Osteocyte (in vitro differentiated cells): Measurements from ENCODE around the gene GRB10. TPM values are rescaled to one million over a fixed set of nuclear protein-coding genes. Genes with fewer than 3 reads are reported as not detected.
A peak's percentile ranks its signal among the peaks of the same experiment; 100 is the strongest.

ENCODE experiments used
- DNase-seq: peaks from one replicate; pipeline ENCODE4 v3.0.0; 2021; ENCODE audit warnings: mixed read lengths; ENCODE audit not compliant: unreplicated experiment; ENCODE audit errors: extremely low spot score
- H3K27ac Mint-ChIP-seq: one replicate; pipeline ENCODE4 v1.8.0; 2021; ENCODE audit warnings: mild to moderate bottlenecking, mixed read lengths; ENCODE audit not compliant: unreplicated experiment
- H3K27me3 Mint-ChIP-seq: one replicate; pipeline ENCODE4 v1.8.0; 2021; ENCODE audit warnings: mixed read lengths; ENCODE audit not compliant: unreplicated experiment
- H3K36me3 Mint-ChIP-seq: one replicate; pipeline ENCODE4 v1.8.0; 2021; ENCODE audit warnings: mixed read lengths; ENCODE audit not compliant: unreplicated experiment
- H3K4me1 Mint-ChIP-seq: one replicate; pipeline ENCODE4 v1.8.0; 2021; ENCODE audit warnings: mixed read lengths; ENCODE audit not compliant: unreplicated experiment
- H3K4me3 Mint-ChIP-seq: one replicate; pipeline ENCODE4 v1.8.0; 2021; ENCODE audit warnings: mild to moderate bottlenecking, moderate library complexity, mixed read lengths; ENCODE audit not compliant: unreplicated experiment
- H3K9me3 Mint-ChIP-seq: one replicate; pipeline ENCODE4 v1.8.0; 2021; ENCODE audit warnings: mixed read lengths; ENCODE audit not compliant: unreplicated experiment
- CTCF ChIP-seq: fragments of 200-600 bp; sonication (generic); IDR thresholded peaks from 2 replicates; pipeline ENCODE4 v1.5.0; 2021; ENCODE audit warnings: antibody characterized with exemption, mild to moderate bottlenecking, moderate library complexity
- total RNA-seq: library from RNA; stranded (reverse); gene quantifications from 2 replicates; pipeline ENCODE4 v1.2.1, GENCODE V29; 2021

GRB10 gene
- total RNA-seq, 1 donor from 2014 or later, result 51.3 TPM

- peaks cover 40% of the 10 kb centered on the region for H3K36me3 Mint-ChIP-seq
- H3K4me3 Mint-ChIP-seq, result no peak overlapping the region
- TF ChIP-seq CTCF, result no peak
- no peaks in the 10 kb centered on the region for H3K9me3 Mint-ChIP-seq
- DNase-seq, result no peak
- no peaks in the 10 kb centered on the region for H3K4me1 Mint-ChIP-seq
- H3K27ac Mint-ChIP-seq, result no peak overlapping the region
- no peaks in the 10 kb centered on the region for H3K27me3 Mint-ChIP-seq
These were observed 184.0 kb downstream of the GRB10 start for GRCh38 chr7:50598460-50599343.

GRCh38 chr7:50596484-50596883, 186.2 kb downstream of the GRB10 start:
- no peak for DNase-seq
- H3K9me3 Mint-ChIP-seq, result no peaks in the 10 kb centered on the region
- peaks cover 50% of the 10 kb centered on the region for H3K36me3 Mint-ChIP-seq
- no peaks in the 10 kb centered on the region for H3K4me1 Mint-ChIP-seq
- no peak overlapping the region for H3K27ac Mint-ChIP-seq
- no peak for TF ChIP-seq CTCF
- no peaks in the 10 kb centered on the region for H3K27me3 Mint-ChIP-seq
- H3K4me3 Mint-ChIP-seq, result no peak overlapping the region

GRCh38 chr7:50595491-50596102, 187.1 kb downstream of the GRB10 start:
- H3K4me1 Mint-ChIP-seq, result no peaks in the 10 kb centered on the region
- peak; percentile 64 for DNase-seq
- peaks cover 54% of the 10 kb centered on the region for H3K36me3 Mint-ChIP-seq
- H3K9me3 Mint-ChIP-seq, result no peaks in the 10 kb centered on the region
- no peak overlapping the region for H3K27ac Mint-ChIP-seq
- no peak overlapping the region for H3K4me3 Mint-ChIP-seq
- peak; percentile 36 for TF ChIP-seq CTCF
- no peaks in the 10 kb centered on the region for H3K27me3 Mint-ChIP-seq

- Mint-ChIP-seq H3K9me3 (no peaks in the 10 kb centered on the region), H3K36me3 (peaks cover 56% of the 10 kb centered on the region), H3K27ac (no peak overlapping the region), H3K4me3 (no peak overlapping the region), H3K4me1 (no peaks in the 10 kb centered on the region), H3K27me3 (no peaks in the 10 kb centered on the region)
- peak; percentile 40 for DNase-seq
- no peak for TF ChIP-seq CTCF
These were observed 187.8 kb downstream of the GRB10 start for GRCh38 chr7:50594734-50595485.

- Mint-ChIP-seq H3K27me3 (no peaks in the 10 kb centered on the region), H3K4me1 (no peaks in the 10 kb centered on the region), H3K9me3 (no peaks in the 10 kb centered on the region), H3K4me3 (no peak overlapping the region), H3K36me3 (peaks cover 53% of the 10 kb centered on the region), H3K27ac (no peak overlapping the region)
- peak; percentile 23 for DNase-seq
- no peak for TF ChIP-seq CTCF
These were observed 188.6 kb downstream of the GRB10 start for GRCh38 chr7:50594136-50594535.
